GM19099 (cell line): Measurements from ENCODE around the gene DEDD.

Experiments
- POLR2A ChIP-seq: IDR thresholded peaks from 3 replicates; pipeline ENCODE4 v1.6.1; 2011; ENCODE audit warnings: low read depth; ENCODE audit not compliant: insufficient read length; ENCODE audit errors: extremely low read depth

Gene DEDD

GRCh38 chr1:161132410-161133219, at the start of gene DEDD:
Gene DEDD (minus strand): TSS chr1:161132667. CDS start chr1:161124462, 8,205 bp downstream.
- peak; percentile 47 for TF ChIP-seq POLR2A

GRCh38 chr1:161182214-161182613, 49.7 kb upstream of the DEDD start:
- TF ChIP-seq POLR2A = peak; percentile 13

GRCh38 chr1:161180639-161181038, 48.2 kb upstream of the DEDD start:
- TF ChIP-seq POLR2A = no peak

- TF ChIP-seq POLR2A = no peak
Observed at GRCh38 chr1:161179698-161180097, 47.2 kb upstream of the DEDD start.

GRCh38 chr1:161177936-161178244, 45.4 kb upstream of the DEDD start:
- TF ChIP-seq POLR2A = no peak

- peak; percentile 88 for TF ChIP-seq POLR2A
Observed at GRCh38 chr1:161177112-161177935, 44.9 kb upstream of the DEDD start, which contains the start of gene B4GALT3. Gene B4GALT3 (minus strand): TSS chr1:161177507. CDS start chr1:161176060, 1,447 bp downstream.

GRCh38 chr1:161176468-161177111, 44.1 kb upstream of the DEDD start:
- no peak for TF ChIP-seq POLR2A

- TF ChIP-seq POLR2A = no peak
Observed at GRCh38 chr1:161175771-161176453, 43.4 kb upstream of the DEDD start.

GRCh38 chr1:161174911-161175310, 42.4 kb upstream of the DEDD start:
- TF ChIP-seq POLR2A = no peak

GRCh38 chr1:161173711-161174110, 41.2 kb upstream of the DEDD start:
- no peak for TF ChIP-seq POLR2A

GRCh38 chr1:161172776-161173376, 40.4 kb upstream of the DEDD start:
- TF ChIP-seq POLR2A = no peak

- no peak for TF ChIP-seq POLR2A
Observed at GRCh38 chr1:161172349-161172748, 39.9 kb upstream of the DEDD start.

GRCh38 chr1:161171696-161172095, 39.2 kb upstream of the DEDD start:
- TF ChIP-seq POLR2A = no peak

- TF ChIP-seq POLR2A = no peak
Observed at GRCh38 chr1:161171191-161171590, 38.7 kb upstream of the DEDD start.
